ENCODE data around the gene EPS15. TPM values are rescaled to one million over a fixed set of nuclear protein-coding genes. Genes with fewer than 3 reads are reported as not detected.

The EPS15 gene
- total RNA-seq, 1 donor from 2014 or later: 120 TPM

DNA sequence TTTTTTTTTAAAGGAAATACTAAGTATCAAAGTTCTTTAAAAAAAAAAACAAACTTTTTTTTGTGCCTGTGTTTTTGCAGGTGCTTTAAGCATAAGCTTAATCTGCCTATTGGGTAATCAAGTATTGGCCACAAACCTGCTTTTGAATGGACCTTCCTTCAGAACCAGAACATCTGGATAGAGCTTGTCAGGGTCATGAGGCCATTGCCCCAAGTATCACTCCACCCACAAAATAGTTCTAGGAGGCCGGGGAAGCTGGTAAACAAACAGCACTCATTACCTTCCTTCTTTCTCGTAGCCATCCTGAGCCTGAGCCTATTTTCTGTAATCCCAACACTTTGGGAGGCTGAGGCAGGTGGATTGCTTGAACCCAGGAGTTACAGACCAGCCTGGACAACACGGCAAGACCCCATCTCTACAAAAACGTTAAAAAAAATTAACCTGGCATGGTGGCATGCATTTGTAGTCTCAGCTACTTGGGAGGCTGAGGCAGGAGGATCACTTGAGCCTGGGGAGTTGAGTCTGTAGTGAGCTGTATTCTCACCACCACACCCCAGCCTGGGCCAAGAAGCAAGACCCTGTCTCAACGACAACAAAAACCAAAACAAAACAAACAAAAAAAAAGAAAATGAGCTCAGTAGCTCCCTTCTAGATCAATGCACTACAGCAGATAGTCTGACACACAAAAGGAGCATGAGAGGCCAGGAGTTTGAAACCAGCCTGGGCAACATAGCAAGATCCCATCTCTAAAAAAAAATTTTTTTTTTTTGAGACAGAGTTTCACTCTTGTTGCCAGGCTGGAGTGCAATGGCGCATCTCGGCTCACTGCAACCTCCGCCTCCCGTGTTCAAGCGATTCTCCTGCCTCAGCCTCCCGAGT lies 34.1 kb upstream of the EPS15 start:
- TF ChIP-seq, protein P1, sequence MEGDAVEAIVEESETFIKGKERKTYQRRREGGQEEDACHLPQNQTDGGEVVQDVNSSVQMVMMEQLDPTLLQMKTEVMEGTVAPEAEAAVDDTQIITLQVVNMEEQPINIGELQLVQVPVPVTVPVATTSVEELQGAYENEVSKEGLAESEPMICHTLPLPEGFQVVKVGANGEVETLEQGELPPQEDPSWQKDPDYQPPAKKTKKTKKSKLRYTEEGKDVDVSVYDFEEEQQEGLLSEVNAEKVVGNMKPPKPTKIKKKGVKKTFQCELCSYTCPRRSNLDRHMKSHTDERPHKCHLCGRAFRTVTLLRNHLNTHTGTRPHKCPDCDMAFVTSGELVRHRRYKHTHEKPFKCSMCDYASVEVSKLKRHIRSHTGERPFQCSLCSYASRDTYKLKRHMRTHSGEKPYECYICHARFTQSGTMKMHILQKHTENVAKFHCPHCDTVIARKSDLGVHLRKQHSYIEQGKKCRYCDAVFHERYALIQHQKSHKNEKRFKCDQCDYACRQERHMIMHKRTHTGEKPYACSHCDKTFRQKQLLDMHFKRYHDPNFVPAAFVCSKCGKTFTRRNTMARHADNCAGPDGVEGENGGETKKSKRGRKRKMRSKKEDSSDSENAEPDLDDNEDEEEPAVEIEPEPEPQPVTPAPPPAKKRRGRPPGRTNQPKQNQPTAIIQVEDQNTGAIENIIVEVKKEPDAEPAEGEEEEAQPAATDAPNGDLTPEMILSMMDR (IDR thresholded peaks at IDR 0.05; ENCODE audit: unreplicated experiment): no peak
- H3K9me3 Mint-ChIP-seq (ENCODE audit: unreplicated experiment): no peaks in the 10 kb centered on the region
- no peak overlapping the region for H3K4me3 Mint-ChIP-seq (ENCODE audit: unreplicated experiment)
- H3K27me3 Mint-ChIP-seq (ENCODE audit: unreplicated experiment): peaks cover 1% of the 10 kb centered on the region
- H3K4me1 Mint-ChIP-seq (ENCODE audit: unreplicated experiment): peaks cover 25% of the 10 kb centered on the region
- H3K36me3 Mint-ChIP-seq (ENCODE audit: low read depth, unreplicated experiment): no peaks in the 10 kb centered on the region
- no peak for DNase-seq (ENCODE audit: low spot score)
- no peak overlapping the region for H3K27ac Mint-ChIP-seq (ENCODE audit: unreplicated experiment)

DNA sequence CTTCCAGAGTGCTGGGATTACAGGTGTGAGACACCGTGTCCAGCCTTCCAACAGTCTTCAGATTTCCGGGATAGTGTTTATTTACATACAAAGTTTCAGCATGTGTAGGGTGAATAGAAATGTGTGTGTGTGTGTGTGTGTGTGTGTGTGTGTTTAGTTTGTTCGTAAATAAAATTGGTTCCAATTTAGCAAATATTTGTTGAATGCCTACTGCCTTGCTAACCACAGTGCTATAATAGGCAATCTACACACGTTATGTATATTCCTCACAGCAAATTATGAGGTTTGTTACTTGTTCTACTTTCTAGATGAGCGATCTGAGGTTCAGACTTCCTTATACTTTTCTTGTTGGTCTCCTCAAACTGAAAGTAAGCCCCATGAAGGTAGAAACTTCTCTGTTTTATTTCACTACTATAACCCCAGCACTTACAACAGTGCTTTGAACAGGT lies 32.8 kb upstream of the EPS15 start:
- TF ChIP-seq, protein P1 (IDR thresholded peaks at IDR 0.05; ENCODE audit: unreplicated experiment): no peak
- Mint-ChIP-seq H3K27ac (ENCODE audit: unreplicated experiment) (peak overlapping the region; percentile 80), H3K4me1 (ENCODE audit: unreplicated experiment) (peaks cover 24% of the 10 kb centered on the region), H3K4me3 (ENCODE audit: unreplicated experiment) (no peak overlapping the region), H3K27me3 (ENCODE audit: unreplicated experiment) (peaks cover 1% of the 10 kb centered on the region), H3K9me3 (ENCODE audit: unreplicated experiment) (no peaks in the 10 kb centered on the region), H3K36me3 (ENCODE audit: low read depth, unreplicated experiment) (no peaks in the 10 kb centered on the region)
- DNase-seq (ENCODE audit: low spot score): no peak

DNA sequence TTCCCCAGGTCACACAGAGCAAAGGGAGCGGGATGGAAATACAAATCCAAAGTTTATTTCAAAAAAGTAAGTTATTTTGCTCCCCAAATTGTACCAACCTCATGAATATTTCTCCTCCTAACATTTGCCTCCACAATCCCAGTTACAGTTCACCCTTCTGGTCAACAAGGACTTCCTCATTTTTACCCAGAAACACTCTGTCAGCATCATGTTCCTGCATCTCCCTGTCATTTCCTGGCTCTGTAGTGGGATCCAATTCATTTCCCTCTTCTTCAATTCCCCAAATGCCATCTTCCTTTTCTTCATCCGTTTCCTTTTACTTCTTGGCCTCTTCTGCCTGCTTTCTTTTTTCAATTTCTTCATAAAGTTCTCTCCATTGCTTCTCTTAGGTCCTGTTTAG lies 32.0 kb upstream of the EPS15 start:
- Mint-ChIP-seq H3K9me3 (ENCODE audit: unreplicated experiment) (no peaks in the 10 kb centered on the region), H3K27me3 (ENCODE audit: unreplicated experiment) (peaks cover 1% of the 10 kb centered on the region), H3K4me1 (ENCODE audit: unreplicated experiment) (peaks cover 24% of the 10 kb centered on the region), H3K27ac (ENCODE audit: unreplicated experiment) (peak overlapping the region; percentile 96), H3K36me3 (ENCODE audit: low read depth, unreplicated experiment) (no peaks in the 10 kb centered on the region), H3K4me3 (ENCODE audit: unreplicated experiment) (no peak overlapping the region)
- no peak for DNase-seq (ENCODE audit: low spot score)
- TF ChIP-seq, protein P1 (IDR thresholded peaks at IDR 0.05; ENCODE audit: unreplicated experiment): no peak

DNA sequence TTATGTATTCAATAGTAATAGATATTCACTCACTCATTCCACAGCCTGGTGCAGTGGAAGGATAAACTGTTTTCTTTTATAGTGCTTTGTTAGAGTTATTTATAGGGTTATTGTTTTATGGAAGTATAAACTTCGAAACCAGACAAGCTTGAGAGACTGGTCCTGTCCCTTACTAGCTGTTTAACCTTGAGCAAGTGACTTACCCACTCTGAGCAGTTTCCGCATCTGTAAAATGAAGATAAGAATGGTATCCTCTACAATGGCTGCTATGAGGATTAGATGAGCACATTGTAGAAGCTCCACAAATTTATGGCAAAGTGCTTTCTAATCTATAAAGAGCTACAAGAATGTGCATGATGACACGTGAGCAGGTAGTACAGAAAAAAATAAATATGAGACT lies 30.8 kb upstream of the EPS15 start:
- Mint-ChIP-seq H3K27me3 (ENCODE audit: unreplicated experiment) (peaks cover 1% of the 10 kb centered on the region), H3K9me3 (ENCODE audit: unreplicated experiment) (no peaks in the 10 kb centered on the region), H3K4me1 (ENCODE audit: unreplicated experiment) (peaks cover 24% of the 10 kb centered on the region), H3K27ac (ENCODE audit: unreplicated experiment) (peak overlapping the region; percentile 52), H3K4me3 (ENCODE audit: unreplicated experiment) (no peak overlapping the region), H3K36me3 (ENCODE audit: low read depth, unreplicated experiment) (no peaks in the 10 kb centered on the region)
- TF ChIP-seq, protein P1 (IDR thresholded peaks at IDR 0.05; ENCODE audit: unreplicated experiment): no peak
- DNase-seq (ENCODE audit: low spot score): no peak

DNA sequence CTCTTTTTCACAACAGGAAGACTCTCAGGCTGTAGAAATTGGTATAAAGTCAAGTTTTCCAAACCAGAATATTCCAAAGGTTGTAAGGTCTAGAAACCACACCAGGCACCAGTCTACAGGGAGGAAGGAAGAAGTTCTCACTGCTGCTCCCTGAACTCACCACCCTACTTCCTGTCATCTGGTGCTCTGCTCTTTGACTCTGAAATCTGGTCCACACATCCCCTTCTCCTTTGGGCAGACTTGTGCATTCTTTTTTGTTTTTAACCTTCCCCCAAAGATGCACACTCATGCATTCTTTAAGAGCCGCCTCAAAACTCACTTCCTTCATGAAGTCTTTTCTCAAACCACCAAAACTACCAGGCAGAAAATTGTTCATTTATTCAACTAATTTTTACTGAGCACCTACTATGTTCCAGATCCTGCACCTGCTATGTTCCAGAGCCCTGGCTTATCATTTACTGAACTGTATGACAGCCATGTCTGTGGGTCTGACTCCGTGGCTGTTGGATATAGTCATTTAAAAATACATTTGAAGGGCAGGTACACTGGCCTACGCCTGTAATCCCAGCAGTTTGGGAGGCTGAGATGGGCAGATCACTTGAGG lies 30.1 kb upstream of the EPS15 start:
- no peak for DNase-seq (ENCODE audit: low spot score)
- Mint-ChIP-seq H3K4me1 (ENCODE audit: unreplicated experiment) (peaks cover 24% of the 10 kb centered on the region), H3K36me3 (ENCODE audit: low read depth, unreplicated experiment) (no peaks in the 10 kb centered on the region), H3K9me3 (ENCODE audit: unreplicated experiment) (no peaks in the 10 kb centered on the region), H3K27ac (ENCODE audit: unreplicated experiment) (peak overlapping the region; percentile 76), H3K27me3 (ENCODE audit: unreplicated experiment) (peaks cover 1% of the 10 kb centered on the region), H3K4me3 (ENCODE audit: unreplicated experiment) (no peak overlapping the region)
- TF ChIP-seq, protein P1 (IDR thresholded peaks at IDR 0.05; ENCODE audit: unreplicated experiment): no peak

All from endothelial cell (in vitro differentiated cells).